NCI-H1105 treated with DMSO at 0.1 percent for 48 hours (cell line): Measurements from ENCODE around the gene PTPRN2.

Source experiments
- DNase-seq: peaks from one replicate; lab custom pipeline; 2025; lab: John Stamatoyannopoulos, UW

Gene PTPRN2

DNA sequence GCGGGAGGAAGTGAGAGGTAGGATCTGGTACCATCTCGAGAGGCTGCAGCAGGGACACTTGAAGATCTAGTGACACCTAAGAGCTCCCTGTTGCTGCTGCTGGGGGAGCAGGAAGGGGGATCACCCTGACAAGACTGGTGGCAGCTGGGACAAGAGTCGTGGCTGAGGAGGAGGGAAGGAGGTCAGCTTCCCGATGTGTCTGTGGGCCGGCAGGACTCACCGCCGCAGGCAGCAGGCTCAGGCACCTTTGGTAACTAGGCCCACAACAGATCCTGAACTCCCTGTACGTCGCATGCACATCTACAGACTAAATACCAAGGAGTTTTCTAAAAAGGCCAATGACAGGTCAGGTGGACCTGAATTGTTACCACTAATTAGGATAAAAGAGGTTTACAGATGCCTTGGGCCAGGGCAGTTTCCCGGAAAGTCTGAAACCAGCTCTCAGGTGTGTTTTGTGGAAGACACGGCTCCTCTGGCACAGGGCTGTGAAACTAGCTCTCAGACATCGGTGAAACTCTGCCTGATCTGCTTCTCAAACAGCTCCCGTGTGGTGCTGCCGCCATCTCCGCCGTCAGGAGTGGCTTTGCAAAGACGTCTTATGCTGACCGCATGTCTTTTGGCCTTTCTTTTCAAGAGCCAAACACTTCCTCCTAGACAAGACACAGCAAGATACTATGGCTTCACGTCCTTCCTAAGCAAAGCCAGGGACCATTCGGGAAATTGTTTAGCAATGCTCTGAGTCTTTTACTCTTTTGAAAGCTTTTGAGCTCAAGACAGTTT lies 609.7 kb downstream of the PTPRN2 start:
- no peak for DNase-seq

DNA sequence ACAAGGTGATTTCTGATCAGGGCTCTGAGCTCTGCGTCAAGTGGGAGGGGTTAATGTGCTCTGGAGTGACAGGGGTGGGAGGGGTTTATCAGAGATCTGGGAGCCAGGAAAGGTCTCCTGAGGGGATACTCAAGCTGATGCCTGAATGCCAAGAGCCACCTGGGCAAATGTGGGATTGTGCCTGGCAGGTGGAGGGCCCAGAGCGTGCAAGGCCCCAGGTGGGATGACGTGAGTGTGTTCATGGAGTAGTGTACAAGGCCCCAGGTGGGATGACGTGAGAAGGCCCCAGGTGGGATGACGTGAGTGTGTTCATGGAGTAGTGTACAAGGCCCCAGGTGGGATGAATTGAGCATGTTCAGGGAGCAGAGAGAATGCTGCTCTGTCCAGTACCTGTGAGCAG lies 610.3 kb downstream of the PTPRN2 start:
- no peak for DNase-seq

DNA sequence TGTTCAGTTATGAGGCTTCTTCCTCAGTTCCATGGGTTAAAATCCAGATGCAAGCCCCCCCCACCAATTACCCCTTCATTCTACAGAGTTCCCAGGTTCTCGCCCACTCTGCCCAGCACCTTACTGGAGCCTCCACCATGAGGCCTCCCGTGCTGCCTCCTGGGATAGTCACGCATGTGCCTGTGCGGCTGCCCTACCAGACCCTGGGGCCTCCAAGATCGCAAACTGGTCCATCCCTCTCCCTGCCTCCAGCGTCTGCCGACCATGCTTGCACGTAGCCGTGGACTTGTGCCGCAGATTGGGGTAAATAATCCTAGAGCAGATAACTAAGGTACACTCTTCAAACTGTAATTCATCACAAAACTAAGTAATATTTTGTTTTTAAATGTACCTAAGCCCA lies 611.2 kb downstream of the PTPRN2 start:
- DNase-seq, result no peak

DNA sequence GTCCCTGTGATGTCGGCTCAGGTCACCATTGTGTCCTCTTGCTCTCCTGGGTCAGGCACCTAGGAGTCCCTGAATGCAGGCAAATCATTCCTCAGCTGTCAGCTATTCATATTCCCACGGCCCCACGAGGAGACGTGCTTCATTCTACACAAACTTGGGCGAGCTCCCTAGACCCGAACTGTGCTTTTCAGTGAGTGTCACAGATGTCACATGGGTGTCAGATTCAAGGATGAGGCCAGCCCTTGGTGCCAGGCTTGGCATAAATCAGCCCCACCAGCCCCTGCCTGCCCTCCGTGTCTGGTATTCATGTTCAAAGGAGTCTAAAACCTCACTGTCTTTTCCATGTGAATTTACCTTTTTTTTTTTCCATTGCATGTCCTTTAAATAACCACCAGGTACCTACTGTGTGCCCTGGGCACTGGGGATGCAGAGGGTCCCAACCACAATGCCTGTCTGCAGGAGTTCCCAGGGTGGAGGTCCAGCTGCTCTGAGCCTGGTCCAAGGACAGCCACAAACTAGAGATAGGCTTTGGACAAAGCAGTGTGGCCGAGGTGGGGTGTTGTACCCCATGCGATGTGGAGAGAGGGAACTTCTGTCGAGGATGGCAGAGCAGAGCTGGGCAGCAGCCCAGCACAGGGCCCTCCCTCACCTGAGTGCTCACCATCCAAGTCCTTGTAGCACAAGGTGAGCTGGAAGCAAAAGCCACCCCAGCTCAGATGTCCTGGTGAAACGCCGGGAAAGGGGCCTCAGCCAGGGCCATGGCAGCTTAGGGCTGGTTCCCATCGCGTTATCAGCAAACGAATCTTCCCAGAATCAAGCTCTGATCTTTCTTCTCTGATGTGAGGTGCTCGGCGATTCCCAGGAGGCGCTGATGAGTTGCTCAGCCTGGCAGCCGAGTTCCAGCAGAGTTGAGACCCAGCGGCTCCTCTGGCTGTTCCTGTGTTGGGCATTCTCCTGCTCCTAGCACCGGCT lies 611.9 kb downstream of the PTPRN2 start:
- no peak for DNase-seq

DNA sequence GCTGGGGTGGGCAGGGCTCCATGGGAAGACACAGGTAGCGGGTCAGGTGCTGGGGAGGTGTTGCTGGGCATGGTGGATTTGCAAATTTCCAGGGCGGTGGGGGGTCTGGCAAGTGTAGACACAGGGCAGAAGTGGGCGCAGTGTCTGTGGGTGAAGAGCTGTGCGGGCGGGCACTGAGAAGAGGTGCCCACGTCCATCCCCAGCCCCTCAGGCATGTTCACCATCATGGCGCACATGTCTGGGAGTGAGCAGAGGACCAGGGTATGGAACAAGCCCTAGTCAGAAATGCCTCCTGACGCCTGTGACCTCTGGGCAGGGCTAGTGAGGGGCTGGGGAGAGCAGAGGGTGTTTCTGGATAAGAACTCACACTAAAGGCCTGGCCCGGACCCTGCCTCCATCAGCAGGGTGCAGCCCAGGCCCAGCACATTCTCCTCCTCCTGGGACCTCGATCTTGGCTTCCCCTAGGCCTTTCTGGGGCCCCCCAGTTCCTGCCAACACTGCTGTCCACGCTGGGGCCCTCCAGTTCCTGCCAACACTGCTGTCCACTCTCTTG lies 612.9 kb downstream of the PTPRN2 start:
- no peak for DNase-seq

GRCh38 chr7:157973971-157974677 lies 613.5 kb downstream of the PTPRN2 start:
- no peak for DNase-seq

DNA sequence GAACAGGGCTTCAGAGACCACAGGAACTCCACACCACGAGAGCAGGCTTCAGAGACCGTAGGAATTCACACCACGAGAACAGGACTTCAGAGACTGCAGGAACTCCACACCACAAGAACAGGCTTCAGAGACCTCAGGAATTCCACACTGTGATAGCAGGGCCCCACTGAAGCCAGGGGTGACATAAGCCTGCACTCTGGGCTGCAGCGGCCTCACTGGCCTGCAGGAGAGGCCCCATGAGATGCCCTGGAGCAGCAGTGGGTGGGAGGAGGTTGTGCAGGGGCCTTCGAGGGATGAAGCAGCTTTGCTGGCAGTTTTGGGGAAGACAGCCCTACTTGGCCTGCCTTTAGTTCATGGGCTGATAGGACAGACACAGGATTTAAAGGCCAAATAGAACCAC lies 614.7 kb downstream of the PTPRN2 start:
- DNase-seq, result no peak

GRCh38 chr7:157971501-157971900 lies 616.1 kb downstream of the PTPRN2 start:
- DNase-seq, result no peak

DNA sequence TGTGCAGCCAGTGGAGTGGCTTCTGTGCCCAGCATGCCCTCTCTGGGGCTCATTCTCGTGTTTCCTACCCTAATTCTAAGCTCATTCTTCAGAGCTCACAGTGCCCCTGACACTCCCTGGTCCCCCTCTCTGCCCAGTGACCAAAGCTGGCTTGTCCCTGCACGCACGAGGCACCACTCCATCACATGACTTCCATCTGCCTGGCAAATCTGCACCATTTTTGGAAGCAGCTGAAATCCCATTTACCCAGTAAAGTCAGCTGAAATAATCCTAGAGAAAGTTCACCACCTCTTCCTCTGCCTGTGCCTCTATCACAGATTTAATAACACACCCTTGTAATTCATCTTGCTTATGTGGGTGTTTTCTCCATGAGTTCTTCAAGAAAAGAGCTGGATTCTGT lies 616.9 kb downstream of the PTPRN2 start:
- DNase-seq, result no peak

- DNase-seq, result no peak
Observed at GRCh38 chr7:157969995-157970394, 617.6 kb downstream of the PTPRN2 start.

DNA sequence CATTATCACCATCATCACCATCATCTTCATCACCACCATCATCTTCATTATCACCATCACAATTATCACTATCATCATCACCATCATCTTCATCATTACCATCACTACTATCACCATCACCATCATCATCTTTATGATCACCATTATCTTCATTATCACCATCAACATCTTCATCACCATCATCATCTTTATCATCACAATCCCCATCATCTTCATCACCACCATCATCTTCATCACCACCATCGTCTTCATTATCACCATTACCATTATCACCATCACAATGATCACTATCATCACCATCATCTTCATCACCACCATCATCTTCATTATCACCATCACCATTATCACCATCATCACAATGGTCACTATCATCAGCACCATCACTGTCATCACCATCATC lies 621.1 kb downstream of the PTPRN2 start:
- no peak for DNase-seq

DNA sequence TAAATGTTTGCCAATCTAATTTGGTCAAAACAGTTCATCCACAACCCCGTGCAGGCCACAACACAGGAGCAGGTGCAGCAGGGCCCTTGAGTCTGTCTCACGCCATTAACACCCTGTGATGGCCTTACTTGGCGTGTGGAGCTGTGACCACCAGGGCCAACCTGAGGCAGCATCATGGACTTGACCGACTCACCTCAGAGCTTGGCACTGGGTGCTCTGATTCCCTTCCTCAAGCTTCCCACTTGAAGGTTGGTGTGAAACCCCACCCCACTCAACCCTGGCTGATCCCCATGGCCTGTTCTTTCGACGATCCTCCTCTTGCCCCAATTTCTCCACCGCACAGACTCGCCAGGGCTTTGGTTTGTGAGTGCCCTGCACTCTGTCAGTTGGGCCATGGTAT lies 623.1 kb downstream of the PTPRN2 start:
- DNase-seq, result no peak

- no peak for DNase-seq
Observed at GRCh38 chr7:157964016-157964415, 623.6 kb downstream of the PTPRN2 start.

DNA sequence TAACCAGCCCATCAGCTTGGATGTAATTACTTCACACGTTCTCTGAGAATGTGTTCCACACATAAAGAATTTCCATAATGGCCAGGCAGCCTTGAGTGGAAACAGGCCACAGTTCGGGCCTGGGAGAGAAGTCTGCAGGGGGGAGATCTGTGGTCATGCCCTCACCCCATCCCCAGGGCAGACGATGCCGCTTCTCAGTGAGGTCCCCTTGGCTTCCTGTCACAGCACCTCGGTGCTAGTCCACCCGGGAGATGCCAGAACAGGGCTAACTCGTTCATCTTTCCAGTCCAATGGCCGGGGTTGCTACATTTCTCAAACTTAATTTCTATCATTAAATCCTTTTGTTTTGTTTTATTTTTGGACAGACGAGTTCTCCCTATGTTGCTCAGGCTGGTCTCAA lies 624.1 kb downstream of the PTPRN2 start:
- DNase-seq, result no peak

DNA sequence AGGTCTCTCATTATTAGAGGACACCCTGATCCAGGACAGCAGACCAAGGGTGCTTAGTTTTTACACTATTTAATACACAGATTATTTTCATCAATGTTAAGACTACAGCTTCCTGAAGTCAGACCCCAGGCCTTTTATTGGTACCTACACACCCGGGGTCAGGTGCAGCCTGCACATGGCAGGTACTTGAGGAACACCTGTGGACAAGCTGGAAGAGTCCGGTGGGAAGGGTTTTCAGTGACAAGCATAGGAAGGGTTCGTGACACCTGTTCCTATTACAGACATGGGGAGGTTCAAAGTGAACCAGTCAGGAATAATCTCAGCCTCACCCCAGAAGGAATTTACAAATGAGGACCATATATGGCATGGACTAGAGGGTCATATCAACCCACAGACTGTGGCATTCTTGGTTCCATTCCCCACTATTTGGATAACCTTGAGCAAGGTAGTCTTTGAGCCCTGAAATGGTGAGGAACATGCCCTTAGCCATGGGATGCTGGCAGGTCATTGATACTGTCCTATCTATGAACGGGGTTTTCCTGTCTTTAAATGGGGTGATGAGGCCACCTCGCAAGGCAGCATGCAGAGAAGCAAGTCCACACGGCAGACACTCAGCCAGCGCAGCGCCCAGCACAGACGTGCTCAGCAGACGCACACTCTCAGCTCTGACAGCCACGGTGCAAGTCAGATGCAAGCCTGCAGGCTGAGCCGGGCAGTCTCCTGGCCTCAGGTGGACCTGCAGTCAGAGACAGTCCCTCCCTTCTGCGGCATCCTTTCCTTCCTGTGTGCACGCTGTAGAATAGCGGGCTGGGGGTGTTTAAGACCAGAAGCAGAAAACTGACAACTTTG lies 624.9 kb downstream of the PTPRN2 start:
- no peak for DNase-seq

- no peak for DNase-seq
Observed at GRCh38 chr7:157961731-157962457, 625.7 kb downstream of the PTPRN2 start.

DNA sequence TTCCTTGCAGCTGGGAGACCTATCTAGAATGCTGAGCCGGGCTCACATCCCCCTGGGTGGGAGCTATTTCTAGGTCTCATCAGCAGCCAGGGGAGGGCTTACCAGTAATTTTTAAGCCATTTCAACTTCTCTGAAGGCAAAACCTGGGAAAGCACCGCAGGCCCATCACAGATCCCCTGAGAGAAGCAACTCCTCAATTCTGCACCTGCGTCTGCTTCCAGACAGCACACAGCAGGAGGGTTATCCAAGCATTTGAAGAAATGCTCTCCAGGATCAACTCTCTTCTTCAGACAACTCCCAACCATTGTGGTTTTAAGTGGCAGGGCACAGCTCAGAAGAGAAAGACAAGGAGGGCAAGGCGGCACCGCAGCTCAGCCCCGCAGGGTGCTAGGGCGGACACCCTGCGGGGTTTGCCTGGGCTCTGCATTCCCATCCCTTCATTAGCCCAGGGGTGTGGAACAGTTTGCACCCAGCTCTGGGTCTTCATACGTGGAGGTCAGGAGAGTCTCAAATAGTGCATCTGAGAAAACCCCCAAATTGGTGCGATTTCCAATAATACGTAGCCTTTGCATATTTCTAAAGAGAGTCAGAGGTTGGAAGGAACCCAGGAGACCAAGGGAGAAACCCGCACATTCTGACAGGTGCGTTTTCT lies 632.1 kb downstream of the PTPRN2 start:
- DNase-seq, result no peak

DNA sequence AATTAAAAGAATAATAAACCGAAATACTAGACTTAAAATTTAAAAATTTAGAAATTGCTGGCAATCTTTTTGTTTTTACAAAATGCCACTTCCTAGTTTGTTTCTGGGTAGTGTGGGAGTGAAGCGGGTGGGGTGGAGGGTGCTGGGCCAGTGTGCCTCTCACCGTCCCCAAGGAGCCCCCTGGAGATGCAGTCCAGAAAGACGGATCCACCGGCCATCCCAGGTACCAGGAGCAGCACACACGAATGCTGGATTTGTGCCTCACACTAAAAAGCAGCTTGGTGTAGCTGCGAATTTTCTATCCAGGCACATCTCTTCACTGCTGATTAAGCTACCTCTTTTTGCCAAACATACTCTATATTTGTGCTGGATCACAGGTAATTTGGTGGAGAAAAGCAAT lies 632.7 kb downstream of the PTPRN2 start:
- no peak for DNase-seq

DNA sequence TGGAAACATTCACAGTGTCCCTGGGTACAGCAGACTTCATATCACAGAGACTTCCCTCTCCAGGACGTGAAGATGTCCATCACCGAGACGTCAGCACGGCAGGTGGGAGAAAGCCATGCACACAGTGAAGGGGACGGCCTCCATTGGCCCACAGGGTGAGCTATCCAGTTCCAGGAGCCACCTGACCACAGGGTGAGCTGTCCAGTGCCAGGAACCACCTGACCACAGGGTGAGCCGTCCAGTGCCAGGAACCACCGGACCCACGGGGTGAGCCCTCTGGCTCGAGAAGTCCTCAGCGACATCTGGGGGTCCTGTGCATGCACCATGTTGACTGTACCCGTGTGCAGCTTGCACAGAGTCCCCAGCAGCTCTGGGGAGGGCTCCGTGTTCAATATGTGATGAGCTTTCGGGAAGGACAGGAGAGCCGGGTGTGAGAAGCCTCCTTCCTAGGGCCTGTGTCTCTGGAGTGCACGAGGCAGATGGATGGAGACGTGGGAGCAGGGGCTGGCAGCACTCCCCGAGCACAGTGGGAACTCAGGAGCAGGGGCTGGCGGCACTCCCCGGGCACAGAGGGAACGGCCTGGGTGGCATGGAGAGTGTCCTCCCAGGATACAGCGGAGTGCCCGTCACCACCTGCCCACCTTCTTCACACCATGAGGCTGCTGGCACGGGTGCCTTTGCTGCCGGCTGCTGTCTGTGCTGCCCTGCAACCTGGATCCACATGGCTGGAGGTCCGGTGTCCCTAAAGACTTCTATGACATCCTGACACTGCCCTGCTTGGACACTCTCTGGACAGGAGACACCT lies 634.6 kb downstream of the PTPRN2 start:
- no peak for DNase-seq
